Activated naive CD8-positive, alpha-beta T cell treated with anti-CD3 and anti-CD28 coated beads, Interleukin-2, amount 50 U/mL, for 24 hours (primary cell): ENCODE measurements around the gene PLTP.
"Not testable (repeated sequence)": the region's sequence is repeated elsewhere in the genome, so short reads cannot be mapped to it uniquely, and the experiment has no call there.

Source experiments
- ATAC-seq: fragments of 150-1000 bp; cut with Tn5 transposase; one replicate; pipeline ENCODE4 v1.10.0; 2021
- DNase-seq: peaks from one replicate; pipeline ENCODE4 v3.0.0; 2021
- H3K27ac Mint-ChIP-seq: one replicate; pipeline ENCODE4 v1.8.0; 2021; ENCODE audit warnings: mild to moderate bottlenecking, mixed read lengths
- H3K27me3 Mint-ChIP-seq: one replicate; pipeline ENCODE4 v1.8.0; 2021; ENCODE audit warnings: mixed read lengths
- H3K36me3 Mint-ChIP-seq: one replicate; pipeline ENCODE4 v1.8.0; 2021; ENCODE audit warnings: low read depth, mixed read lengths
- H3K4me1 Mint-ChIP-seq: one replicate; pipeline ENCODE4 v1.8.0; 2021; ENCODE audit warnings: mixed read lengths
- H3K4me3 Mint-ChIP-seq: one replicate; pipeline ENCODE4 v1.8.0; 2021; ENCODE audit warnings: mild to moderate bottlenecking, moderate library complexity, mixed read lengths
- H3K9me3 Mint-ChIP-seq: one replicate; pipeline ENCODE4 v1.8.0; 2021; ENCODE audit warnings: mixed read lengths

Gene PLTP

GRCh38 chr20:45902199-45902701 lies 9.7 kb downstream of the PLTP start:
- H3K36me3 Mint-ChIP-seq: peaks cover 3% of the 10 kb centered on the region
- ATAC-seq: no peak
- no peak overlapping the region for H3K4me3 Mint-ChIP-seq
- DNase-seq: no peak
- H3K4me1 Mint-ChIP-seq: no peaks in the 10 kb centered on the region
- no peaks in the 10 kb centered on the region for H3K27me3 Mint-ChIP-seq
- H3K27ac Mint-ChIP-seq: no peak overlapping the region
- H3K9me3 Mint-ChIP-seq: no peaks in the 10 kb centered on the region

GRCh38 chr20:45901332-45901731 lies 10.6 kb downstream of the PLTP start:
- not testable (repeated sequence) for H3K27me3 Mint-ChIP-seq, H3K4me3 Mint-ChIP-seq, H3K9me3 Mint-ChIP-seq, H3K36me3 Mint-ChIP-seq, H3K27ac Mint-ChIP-seq, H3K4me1 Mint-ChIP-seq, DNase-seq, ATAC-seq

- Mint-ChIP-seq H3K4me1 (peaks cover 5% of the 10 kb centered on the region), H3K4me3 (no peak overlapping the region), H3K36me3 (peaks cover 3% of the 10 kb centered on the region), H3K9me3 (no peaks in the 10 kb centered on the region), H3K27me3 (no peaks in the 10 kb centered on the region), H3K27ac (no peak overlapping the region)
- no peak for DNase-seq
- no peak for ATAC-seq
These were observed 12.7 kb downstream of the PLTP start for GRCh38 chr20:45899046-45899835.

- Mint-ChIP-seq H3K9me3 (no peaks in the 10 kb centered on the region), H3K4me3 (no peak overlapping the region), H3K36me3 (peaks cover 9% of the 10 kb centered on the region), H3K27ac (no peak overlapping the region), H3K4me1 (peaks cover 13% of the 10 kb centered on the region), H3K27me3 (no peaks in the 10 kb centered on the region)
- DNase-seq: no peak
- no peak for ATAC-seq
These were observed 13.7 kb downstream of the PLTP start for GRCh38 chr20:45898285-45898684.

GRCh38 chr20:45897692-45898091 lies 14.3 kb downstream of the PLTP start:
- Mint-ChIP-seq H3K27ac (no peak overlapping the region), H3K36me3 (peaks cover 9% of the 10 kb centered on the region), H3K4me3 (no peak overlapping the region), H3K27me3 (no peaks in the 10 kb centered on the region), H3K4me1 (peaks cover 19% of the 10 kb centered on the region), H3K9me3 (no peaks in the 10 kb centered on the region)
- ATAC-seq: no peak
- DNase-seq: no peak

GRCh38 chr20:45897289-45897688 lies 14.7 kb downstream of the PLTP start:
- peaks cover 9% of the 10 kb centered on the region for H3K36me3 Mint-ChIP-seq
- H3K27me3 Mint-ChIP-seq: no peaks in the 10 kb centered on the region
- DNase-seq: no peak
- H3K9me3 Mint-ChIP-seq: no peaks in the 10 kb centered on the region
- no peak for ATAC-seq
- no peak overlapping the region for H3K27ac Mint-ChIP-seq
- peaks cover 23% of the 10 kb centered on the region for H3K4me1 Mint-ChIP-seq
- no peak overlapping the region for H3K4me3 Mint-ChIP-seq

- Mint-ChIP-seq H3K27ac (no peak overlapping the region), H3K4me1 (peaks cover 27% of the 10 kb centered on the region), H3K27me3 (no peaks in the 10 kb centered on the region), H3K36me3 (peaks cover 9% of the 10 kb centered on the region), H3K9me3 (no peaks in the 10 kb centered on the region), H3K4me3 (no peak overlapping the region)
- DNase-seq (no peak), ATAC-seq (no peak)
These were observed 15.3 kb downstream of the PLTP start for GRCh38 chr20:45896641-45897161.

- H3K4me1 Mint-ChIP-seq: peaks cover 35% of the 10 kb centered on the region
- DNase-seq: no peak
- H3K9me3 Mint-ChIP-seq: no peaks in the 10 kb centered on the region
- H3K27me3 Mint-ChIP-seq: no peaks in the 10 kb centered on the region
- peaks cover 9% of the 10 kb centered on the region for H3K36me3 Mint-ChIP-seq
- H3K27ac Mint-ChIP-seq: no peak overlapping the region
- ATAC-seq: no peak
- no peak overlapping the region for H3K4me3 Mint-ChIP-seq
These were observed 17.2 kb downstream of the PLTP start for GRCh38 chr20:45894797-45895196.

- ATAC-seq (no peak), DNase-seq (no peak)
- Mint-ChIP-seq H3K4me1 (peaks cover 43% of the 10 kb centered on the region), H3K4me3 (no peak overlapping the region), H3K27ac (no peak overlapping the region), H3K36me3 (peaks cover 5% of the 10 kb centered on the region), H3K9me3 (no peaks in the 10 kb centered on the region), H3K27me3 (no peaks in the 10 kb centered on the region)
These were observed 18.1 kb downstream of the PLTP start for GRCh38 chr20:45893831-45894230.

- H3K4me1 Mint-ChIP-seq: peaks cover 43% of the 10 kb centered on the region
- H3K36me3 Mint-ChIP-seq: peaks cover 5% of the 10 kb centered on the region
- H3K27me3 Mint-ChIP-seq: no peaks in the 10 kb centered on the region
- peak overlapping the region; percentile 88 for H3K4me3 Mint-ChIP-seq
- peak; percentile 24 for DNase-seq
- ATAC-seq: peak; percentile 23
- H3K27ac Mint-ChIP-seq: peak overlapping the region; percentile 65
- H3K9me3 Mint-ChIP-seq: no peaks in the 10 kb centered on the region
These were observed 19.0 kb downstream of the PLTP start for GRCh38 chr20:45892828-45893500.

- Mint-ChIP-seq H3K27ac (peak overlapping the region; percentile 65), H3K36me3 (peaks cover 5% of the 10 kb centered on the region), H3K4me3 (peak overlapping the region; percentile 88), H3K27me3 (no peaks in the 10 kb centered on the region), H3K4me1 (peaks cover 43% of the 10 kb centered on the region), H3K9me3 (no peaks in the 10 kb centered on the region)
- DNase-seq (no peak), ATAC-seq (no peak)
These were observed 19.7 kb downstream of the PLTP start for GRCh38 chr20:45892049-45892825.

- DNase-seq (peak; percentile 89), ATAC-seq (peak; percentile 78)
- peak within 1 kb of the TSS; percentile 88 for H3K4me3 Mint-ChIP-seq
- peaks cover 46% of the 10 kb centered on the region for H3K4me1 Mint-ChIP-seq
- peak within 1 kb of the TSS; percentile 94 for H3K27ac Mint-ChIP-seq
- H3K9me3 Mint-ChIP-seq: no peaks in the 10 kb centered on the region
- H3K36me3 Mint-ChIP-seq: peaks cover 5% of the 10 kb centered on the region
- H3K27me3 Mint-ChIP-seq: no peaks in the 10 kb centered on the region
These were observed 20.7 kb downstream of the PLTP start, which contains the start of the genes CTSA and NEURL2 for GRCh38 chr20:45890985-45891983. CTSA (plus strand) TSS chr20:45891335; CDS start chr20:45891569, 234 bp downstream. NEURL2 (minus strand) TSS chr20:45891208; CDS start chr20:45890991, 217 bp downstream.
